GM18907 (cell line): ENCODE data around the gene ERBB4.

Experiments
- ATAC-seq: cut with Tn5 transposase; IDR thresholded peaks from one replicate; pipeline ENCODE4 v1.9.1; 2021; ENCODE audit warnings: mild to moderate bottlenecking, moderate library complexity; ENCODE audit not compliant: unreplicated experiment

ERBB4 gene

GRCh38 chr2:212428681-212429478 lies 109.7 kb downstream of the ERBB4 start:
- ATAC-seq = no peak

- ATAC-seq = no peak
These were observed 111.0 kb downstream of the ERBB4 start for GRCh38 chr2:212427638-212428037.

- no peak for ATAC-seq
These were observed 111.8 kb downstream of the ERBB4 start for GRCh38 chr2:212426637-212427412.

- ATAC-seq = no peak
These were observed 114.5 kb downstream of the ERBB4 start for GRCh38 chr2:212424082-212424481.

- ATAC-seq = no peak
These were observed 115.5 kb downstream of the ERBB4 start for GRCh38 chr2:212423089-212423488.

GRCh38 chr2:212421556-212422334 lies 116.9 kb downstream of the ERBB4 start:
- no peak for ATAC-seq

GRCh38 chr2:212416086-212416485 lies 122.5 kb downstream of the ERBB4 start:
- ATAC-seq = no peak

GRCh38 chr2:212414767-212415211 lies 123.8 kb downstream of the ERBB4 start:
- ATAC-seq = no peak

- no peak for ATAC-seq
These were observed 129.0 kb downstream of the ERBB4 start for GRCh38 chr2:212409560-212409959.

- no peak for ATAC-seq
These were observed 130.1 kb downstream of the ERBB4 start for GRCh38 chr2:212408524-212408923.

- no peak for ATAC-seq
These were observed 131.9 kb downstream of the ERBB4 start for GRCh38 chr2:212406716-212407115.

- ATAC-seq = no peak
These were observed 136.3 kb downstream of the ERBB4 start for GRCh38 chr2:212402316-212402715.

GRCh38 chr2:212398316-212398715 lies 140.3 kb downstream of the ERBB4 start:
- no peak for ATAC-seq

GRCh38 chr2:212392544-212392943 lies 146.1 kb downstream of the ERBB4 start:
- ATAC-seq = no peak

- no peak for ATAC-seq
These were observed 146.6 kb downstream of the ERBB4 start for GRCh38 chr2:212392043-212392442.

- no peak for ATAC-seq
These were observed 151.5 kb downstream of the ERBB4 start for GRCh38 chr2:212387146-212387545.

- no peak for ATAC-seq
These were observed 153.4 kb downstream of the ERBB4 start for GRCh38 chr2:212385241-212385640.

GRCh38 chr2:212384027-212384426 lies 154.6 kb downstream of the ERBB4 start:
- ATAC-seq = no peak

- ATAC-seq = no peak
These were observed 157.0 kb downstream of the ERBB4 start for GRCh38 chr2:212381428-212382102.

GRCh38 chr2:212379103-212379502 lies 159.5 kb downstream of the ERBB4 start:
- ATAC-seq = no peak

- no peak for ATAC-seq
These were observed 171.2 kb downstream of the ERBB4 start for GRCh38 chr2:212367431-212367830.
